ENCODE measurements around the gene ADCYAP1R1.

GRCh38 chr7:31066516-31067130 is 14.5 kb downstream of the ADCYAP1R1 start:
- TF ChIP-seq CTCF (IDR thresholded peaks at IDR 0.05), result no peak
- TF ChIP-seq POLR2A (IDR thresholded peaks at IDR 0.05), result no peak
